Glutamatergic neuron (in vitro differentiated cells): Measurements from ENCODE around the gene GAB3. TPM values are rescaled to one million over a fixed set of nuclear protein-coding genes. Genes with fewer than 3 reads are reported as not detected.

Source experiments
- DNase-seq: peaks from one replicate; pipeline ENCODE4 v3.0.0; 2022
- H3K27ac Mint-ChIP-seq: one replicate; pipeline ENCODE4 v1.8.0; 2020; ENCODE audit warnings: mild to moderate bottlenecking, mixed read lengths, inconsistent platforms; ENCODE audit not compliant: unreplicated experiment
- H3K27me3 Mint-ChIP-seq: one replicate; pipeline ENCODE4 v1.8.0; 2020; ENCODE audit warnings: mild to moderate bottlenecking, moderate library complexity, mixed read lengths, inconsistent platforms; ENCODE audit not compliant: unreplicated experiment
- H3K36me3 Mint-ChIP-seq: one replicate; pipeline ENCODE4 v1.8.0; 2020; ENCODE audit warnings: mild to moderate bottlenecking, mixed read lengths, inconsistent platforms; ENCODE audit not compliant: unreplicated experiment
- H3K4me1 Mint-ChIP-seq: one replicate; pipeline ENCODE4 v1.8.0; 2020; ENCODE audit warnings: mild to moderate bottlenecking, low read depth, mixed read lengths, inconsistent platforms; ENCODE audit not compliant: unreplicated experiment
- H3K4me3 Mint-ChIP-seq: one replicate; pipeline ENCODE4 v1.8.0; 2020; ENCODE audit warnings: mild to moderate bottlenecking, mixed read lengths, inconsistent platforms; ENCODE audit not compliant: unreplicated experiment
- H3K9me3 Mint-ChIP-seq: one replicate; pipeline ENCODE4 v1.8.0; 2020; ENCODE audit warnings: mild to moderate bottlenecking, moderate library complexity, mixed read lengths, inconsistent platforms; ENCODE audit not compliant: unreplicated experiment
- CTCF ChIP-seq: fragments of 200-600 bp; sonication (generic); IDR thresholded peaks from one replicate; pipeline ENCODE4 v1.5.0; 2021; ENCODE audit not compliant: partially characterized antibody, unreplicated experiment
- total RNA-seq: library from RNA; stranded (reverse); fragmentation: NEBNext Ultra II Directional; extraction: Animal tissue kit (Norgen Biotek cat#: 25700); gene quantifications from one replicate; pipeline ENCODE4 v1.2.1, GENCODE V29; 2021; ENCODE audit not compliant: unreplicated experiment

The GAB3 gene
- total RNA-seq, 1 donor from 2014 or later: 9.6 TPM

- no peak for TF ChIP-seq CTCF
- Mint-ChIP-seq H3K27me3 (peaks cover 4% of the 10 kb centered on the region), H3K27ac (peak within 1 kb of the TSS; percentile 99), H3K36me3 (no peaks in the 10 kb centered on the region), H3K4me3 (peak within 1 kb of the TSS; percentile 92), H3K4me1 (peaks cover 10% of the 10 kb centered on the region), H3K9me3 (no peaks in the 10 kb centered on the region)
- DNase-seq: peak; percentile 95
These were observed 11.8 kb upstream of the GAB3 start, which contains the start of gene DKC1 for GRCh38 chrX:154762537-154763296. Gene DKC1, plus strand, starts transcription at chrX:154762864. Its CDS starts 102 bp downstream, at chrX:154762966.

- Mint-ChIP-seq H3K27me3 (peaks cover 4% of the 10 kb centered on the region), H3K27ac (peak overlapping the region; percentile 99), H3K36me3 (no peaks in the 10 kb centered on the region), H3K4me1 (peaks cover 10% of the 10 kb centered on the region), H3K4me3 (peak overlapping the region; percentile 92), H3K9me3 (no peaks in the 10 kb centered on the region)
- no peak for DNase-seq
- no peak for TF ChIP-seq CTCF
These were observed 11.2 kb upstream of the GAB3 start for GRCh38 chrX:154761977-154762536.

DNA sequence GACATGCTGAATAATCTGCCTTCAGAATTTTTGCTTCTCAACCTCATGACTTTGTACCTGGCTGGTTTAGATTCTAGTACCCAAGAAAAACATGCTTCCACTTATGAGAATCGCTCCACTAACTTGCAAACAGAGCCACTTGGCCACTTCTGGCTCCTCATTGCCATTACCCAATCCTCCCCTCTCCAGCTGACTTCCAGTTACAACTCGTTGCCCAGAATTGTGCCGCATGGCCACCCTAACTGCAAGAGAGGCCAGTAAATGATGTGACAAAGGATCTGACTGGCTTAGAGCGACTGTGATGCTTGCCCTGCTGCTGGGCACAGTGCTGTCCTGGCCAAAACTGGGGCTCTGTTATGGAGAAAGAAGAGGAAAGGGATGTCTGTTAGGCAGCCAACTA is 7.8 kb upstream of the GAB3 start:
- Mint-ChIP-seq H3K9me3 (no peaks in the 10 kb centered on the region), H3K36me3 (no peaks in the 10 kb centered on the region), H3K27ac (no peak overlapping the region), H3K4me1 (peaks cover 10% of the 10 kb centered on the region), H3K27me3 (peaks cover 1% of the 10 kb centered on the region), H3K4me3 (no peak overlapping the region)
- no peak for DNase-seq
- TF ChIP-seq CTCF: no peak

- DNase-seq: no peak
- TF ChIP-seq CTCF: no peak
- H3K9me3 Mint-ChIP-seq: peaks cover 8% of the 10 kb centered on the region
- H3K27me3 Mint-ChIP-seq: peaks cover 4% of the 10 kb centered on the region
- peak overlapping the region; percentile 81 for H3K4me3 Mint-ChIP-seq
- no peaks in the 10 kb centered on the region for H3K36me3 Mint-ChIP-seq
- peak overlapping the region; percentile 94 for H3K27ac Mint-ChIP-seq
- H3K4me1 Mint-ChIP-seq: peaks cover 20% of the 10 kb centered on the region
These were observed 893 bp upstream of the GAB3 start for GRCh38 chrX:154751669-154752271.

- Mint-ChIP-seq H3K27me3 (peaks cover 4% of the 10 kb centered on the region), H3K4me1 (peaks cover 20% of the 10 kb centered on the region), H3K4me3 (peak overlapping the region; percentile 81), H3K27ac (peak overlapping the region; percentile 94), H3K36me3 (no peaks in the 10 kb centered on the region), H3K9me3 (peaks cover 8% of the 10 kb centered on the region)
- DNase-seq: no peak
- no peak for TF ChIP-seq CTCF
These were observed 359 bp upstream of the GAB3 start for GRCh38 chrX:154751203-154751668.
